CD4-positive, alpha-beta T cell treated with Interleukin-17A for 1 hour (primary cell): ENCODE measurements around the gene ESRRG.

Experiments used
- DNase-seq: peaks from one replicate; pipeline ENCODE4 v3.0.0-alpha.2; 2020

ESRRG gene

GRCh38 chr1:216626394-216627067 is 96.7 kb downstream of the ESRRG start:
- no peak for DNase-seq

DNA sequence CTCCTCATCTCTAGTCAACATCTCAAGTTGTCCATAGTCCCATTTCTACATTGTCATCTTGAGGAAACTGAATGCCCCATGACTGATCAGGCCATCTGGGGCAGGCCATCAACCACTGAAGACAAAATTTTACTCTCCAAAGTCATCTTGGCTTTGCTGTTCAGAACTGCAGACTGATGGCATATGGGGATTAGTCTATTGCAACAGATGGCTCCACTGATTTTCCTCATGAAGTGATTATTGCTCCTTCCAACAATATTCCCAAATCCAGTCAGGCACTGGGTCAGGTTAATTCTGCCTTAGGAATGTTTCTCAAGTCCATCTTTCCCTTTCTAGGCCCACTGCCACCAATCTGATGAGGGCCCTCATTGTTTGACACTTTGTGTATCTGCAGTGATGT is 101.7 kb downstream of the ESRRG start:
- DNase-seq = no peak

DNA sequence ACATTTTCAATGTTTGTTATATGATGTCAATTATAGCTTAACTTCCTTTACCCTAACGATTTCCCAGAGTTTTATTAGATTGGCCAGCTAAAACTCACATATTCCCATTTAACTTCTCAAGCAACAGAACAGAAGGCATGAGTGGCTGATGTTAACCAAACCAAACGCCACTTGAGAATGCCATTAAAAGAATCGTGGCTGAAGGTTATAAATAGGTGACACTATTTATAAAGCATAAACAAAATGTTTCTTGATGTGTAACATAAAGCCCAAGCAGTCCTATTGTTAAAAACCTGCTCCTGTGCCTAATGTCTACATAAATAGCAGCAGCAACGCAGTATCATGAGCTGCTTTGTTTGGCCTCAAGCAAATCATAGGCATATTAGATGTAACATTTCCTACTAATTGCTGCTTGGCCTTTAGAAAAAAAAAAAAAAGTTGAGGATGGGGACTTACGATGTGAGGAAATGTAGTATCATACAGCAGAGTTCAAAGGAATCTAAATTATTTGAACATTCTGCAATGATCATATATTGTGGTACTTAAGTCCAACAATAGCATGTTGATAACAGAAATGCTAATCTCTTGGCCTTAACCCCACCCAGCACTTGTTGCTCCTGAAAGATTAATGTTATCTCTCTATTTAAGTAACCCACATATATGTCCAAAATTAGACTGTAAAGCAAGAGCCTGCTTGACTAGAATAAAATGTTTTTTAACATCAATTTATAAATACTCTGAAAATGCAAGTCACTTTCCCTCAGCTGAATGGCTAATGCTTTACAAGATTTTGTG is 106.0 kb downstream of the ESRRG start:
- DNase-seq = no peak

DNA sequence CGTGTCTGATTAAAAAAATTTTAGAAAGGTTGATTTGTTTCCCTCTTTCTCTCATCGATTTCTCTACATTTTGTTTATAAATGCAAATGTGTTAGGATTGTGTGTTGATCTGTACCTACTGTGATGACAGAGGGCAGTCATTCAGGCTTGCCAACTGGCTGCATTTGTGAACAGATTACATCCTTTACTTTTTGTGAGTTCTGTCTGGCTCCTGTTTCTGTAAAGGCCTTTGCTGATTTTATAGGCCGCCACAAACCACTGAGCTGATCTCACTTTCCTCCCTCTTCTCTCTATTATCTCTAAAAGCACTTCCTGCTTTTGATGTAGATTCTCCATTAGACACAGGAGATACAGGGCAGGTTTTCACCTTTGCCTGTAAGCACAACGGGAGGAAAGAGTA is 106.8 kb downstream of the ESRRG start:
- no peak for DNase-seq

GRCh38 chr1:216614011-216614934 is 109.0 kb downstream of the ESRRG start:
- DNase-seq = no peak

- DNase-seq = no peak
Measured at GRCh38 chr1:216612291-216612690, 110.9 kb downstream of the ESRRG start.

DNA sequence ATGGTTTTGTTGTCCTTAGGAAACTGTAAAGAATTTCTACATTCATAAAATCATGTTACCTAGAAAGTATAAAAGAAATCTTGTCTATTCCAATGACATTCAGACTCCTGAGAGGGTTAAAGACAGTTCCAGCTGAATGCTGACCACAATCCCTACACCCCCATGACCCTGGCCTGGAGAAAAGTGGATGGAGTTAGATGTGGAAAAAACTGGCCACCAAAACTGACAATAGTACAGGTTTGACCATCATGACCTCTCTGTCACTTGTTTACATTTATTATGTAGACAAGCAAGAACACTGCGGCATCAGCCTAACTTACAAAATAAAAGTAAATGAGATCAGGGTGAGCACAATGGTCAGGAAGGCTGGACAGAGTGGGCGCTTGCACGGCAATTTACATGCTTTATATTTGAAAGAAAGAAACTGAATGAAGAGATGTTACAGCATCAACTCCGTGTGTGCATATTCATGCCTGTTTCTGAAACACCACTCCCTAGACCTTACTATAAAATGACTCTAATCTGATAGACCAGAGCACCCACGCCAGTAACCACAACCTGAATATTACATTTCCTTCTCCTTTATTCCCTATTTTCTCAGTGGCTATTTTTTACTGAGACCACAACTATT is 116.0 kb downstream of the ESRRG start:
- DNase-seq = no peak

DNA sequence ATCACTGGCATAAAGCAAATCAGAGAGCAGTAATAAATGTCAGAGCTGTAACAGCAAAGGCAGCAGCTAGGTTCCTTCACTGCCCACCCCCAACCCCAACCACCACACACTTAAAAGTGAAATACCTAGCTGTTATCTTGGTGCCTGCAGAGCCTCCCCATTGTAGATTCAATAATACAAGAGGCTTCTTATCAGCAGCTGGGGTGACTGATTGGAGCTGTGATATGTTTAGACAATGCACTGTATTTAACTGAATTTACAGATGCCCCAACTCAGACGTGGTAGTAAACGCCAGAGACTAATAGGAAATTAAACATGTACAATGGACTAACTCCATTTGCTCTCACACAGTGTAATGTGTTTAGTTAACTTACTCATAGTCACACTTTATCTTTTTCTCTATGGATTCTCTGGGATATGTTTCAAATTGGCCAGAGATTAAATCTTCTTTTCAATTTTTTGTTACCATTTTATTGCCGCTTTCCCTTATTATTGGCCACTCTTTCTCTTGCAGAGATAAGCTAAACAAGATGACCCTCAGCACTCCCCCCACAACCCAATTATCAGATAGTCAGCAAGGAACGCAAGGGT is 117.1 kb downstream of the ESRRG start:
- no peak for DNase-seq

DNA sequence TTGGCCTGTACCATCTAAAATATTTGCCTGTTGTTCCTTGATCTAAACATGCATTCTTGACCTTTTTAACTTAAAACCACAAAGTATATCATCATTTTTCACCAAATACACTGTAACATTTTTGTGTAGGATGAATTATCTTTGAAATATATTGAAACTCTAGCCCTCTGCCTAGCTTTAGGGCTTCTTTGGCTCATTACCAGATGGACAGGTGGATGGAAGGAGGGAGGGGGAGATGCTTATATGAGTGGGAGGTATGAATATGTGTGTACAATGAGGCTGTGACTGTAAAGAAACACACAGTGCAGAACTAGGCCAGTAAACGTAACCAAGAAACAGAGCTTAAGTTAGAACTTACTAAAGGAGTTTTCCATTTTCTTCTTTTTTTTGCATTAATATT is 118.5 kb downstream of the ESRRG start:
- no peak for DNase-seq

DNA sequence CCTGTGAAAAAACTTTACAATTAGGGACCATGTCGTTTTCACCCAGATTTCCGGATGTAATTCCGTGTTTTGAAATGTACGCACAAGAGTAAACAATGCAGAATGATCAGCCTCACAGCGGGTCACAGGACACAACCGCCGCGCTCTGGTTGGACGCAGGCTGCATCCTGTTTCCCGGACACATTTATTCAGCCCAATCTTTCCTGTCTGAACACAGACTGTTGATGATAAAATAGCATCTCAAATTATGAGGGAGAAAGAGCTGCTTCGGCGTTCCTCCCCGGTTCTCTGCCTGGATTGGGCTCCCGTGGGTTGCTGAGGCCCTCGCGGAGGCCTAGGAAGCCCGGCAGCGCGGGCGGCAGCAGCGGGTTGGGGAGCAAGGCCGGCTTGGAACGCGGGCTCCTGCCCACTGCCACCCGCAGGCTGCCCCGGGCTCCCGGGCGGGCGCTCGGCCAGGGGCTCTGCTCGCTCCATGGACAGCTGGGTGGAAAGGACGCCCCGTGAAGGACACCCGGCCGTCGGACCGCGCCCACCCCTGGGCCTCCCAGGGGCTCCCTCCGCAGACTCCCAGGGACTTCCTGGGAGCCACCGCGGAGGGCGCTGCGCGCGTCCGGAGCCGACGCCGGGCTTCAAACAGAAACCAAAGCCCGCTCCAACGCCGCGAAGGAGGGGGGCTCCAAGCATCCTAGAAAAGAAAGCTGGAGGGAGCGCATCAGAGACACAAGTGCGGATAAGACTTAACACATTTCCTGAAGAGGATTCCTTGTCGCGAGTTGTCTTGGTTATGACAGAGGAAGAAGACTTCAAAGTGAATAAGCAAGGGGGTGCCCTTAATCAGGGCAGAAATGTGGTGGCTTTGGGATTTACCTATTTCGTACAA is 122.3 kb downstream of the ESRRG start:
- DNase-seq = no peak

- no peak for DNase-seq
Measured at GRCh38 chr1:216599851-216600250, 123.4 kb downstream of the ESRRG start.

- no peak for DNase-seq
Measured at GRCh38 chr1:216598448-216598847, 124.8 kb downstream of the ESRRG start.

DNA sequence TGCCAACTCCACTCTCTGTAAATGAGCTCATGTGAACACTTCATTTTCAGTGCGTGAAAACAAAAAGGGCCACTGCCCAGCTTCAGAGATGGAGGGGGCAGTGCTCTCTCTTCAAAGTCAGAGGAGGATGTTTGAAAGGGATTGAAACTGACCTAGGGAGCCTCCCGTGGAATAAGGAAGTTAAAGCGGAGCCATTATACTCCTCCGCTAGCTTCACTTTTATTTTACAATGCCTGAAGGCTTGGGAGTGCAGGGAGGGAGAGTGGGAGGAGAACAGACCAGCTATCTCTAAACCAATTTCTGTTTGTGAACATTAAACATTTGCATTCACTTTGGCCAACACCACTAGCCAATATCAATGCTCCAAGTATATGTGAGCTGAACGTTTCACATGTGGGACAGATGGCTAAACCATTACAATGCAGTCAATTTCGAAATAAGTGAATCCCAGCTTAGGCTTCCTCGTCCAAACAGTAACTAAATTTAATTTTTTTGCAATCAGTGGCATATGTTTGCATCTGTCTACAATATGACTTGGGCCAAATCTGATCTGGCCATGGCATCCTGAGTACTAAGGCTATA is 126.9 kb downstream of the ESRRG start:
- DNase-seq = no peak

DNA sequence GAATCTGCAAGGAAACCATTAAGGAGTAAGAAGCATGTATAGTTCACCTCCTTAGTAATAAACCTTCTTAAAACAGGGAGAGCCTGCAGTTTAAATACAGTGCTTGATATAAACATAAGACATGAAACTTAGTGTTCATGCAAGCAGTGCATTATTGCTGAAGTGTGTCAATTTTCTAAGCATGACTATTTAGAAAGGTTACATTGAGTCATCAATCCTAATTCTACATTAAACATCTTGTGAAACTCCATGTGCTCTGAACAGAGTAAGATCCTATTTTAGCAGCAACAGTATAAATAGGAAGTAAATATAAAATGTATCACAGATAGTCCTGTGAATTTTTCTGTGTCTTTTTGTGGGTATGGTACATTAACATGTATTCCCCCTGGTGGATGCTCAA is 135.5 kb downstream of the ESRRG start:
- DNase-seq = no peak

DNA sequence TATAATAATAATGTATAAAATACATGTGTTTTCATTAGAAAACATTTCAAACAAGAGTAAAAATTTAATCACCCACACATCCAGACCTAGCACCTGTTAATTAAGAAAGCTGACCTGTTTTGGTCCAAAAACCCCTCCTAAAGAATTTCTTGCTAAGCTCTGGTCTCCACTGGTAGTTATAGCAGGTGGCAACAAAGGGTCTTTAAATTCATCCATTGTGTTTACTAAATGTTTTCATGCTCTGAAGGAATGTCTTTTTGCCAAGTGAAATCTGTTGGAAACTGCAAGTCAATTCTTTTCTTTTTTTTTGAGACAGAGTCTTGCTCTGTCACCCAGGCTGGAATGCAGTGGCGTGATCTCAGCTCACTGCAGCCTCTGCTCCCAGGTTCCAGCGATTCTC is 141.1 kb downstream of the ESRRG start:
- no peak for DNase-seq

- no peak for DNase-seq
Measured at GRCh38 chr1:216580538-216581057, 142.6 kb downstream of the ESRRG start.

GRCh38 chr1:216576234-216576937 is 146.8 kb downstream of the ESRRG start:
- DNase-seq = no peak

GRCh38 chr1:216566641-216567205 is 156.5 kb downstream of the ESRRG start:
- DNase-seq = no peak

GRCh38 chr1:216563087-216563486 is 160.1 kb downstream of the ESRRG start:
- no peak for DNase-seq

DNA sequence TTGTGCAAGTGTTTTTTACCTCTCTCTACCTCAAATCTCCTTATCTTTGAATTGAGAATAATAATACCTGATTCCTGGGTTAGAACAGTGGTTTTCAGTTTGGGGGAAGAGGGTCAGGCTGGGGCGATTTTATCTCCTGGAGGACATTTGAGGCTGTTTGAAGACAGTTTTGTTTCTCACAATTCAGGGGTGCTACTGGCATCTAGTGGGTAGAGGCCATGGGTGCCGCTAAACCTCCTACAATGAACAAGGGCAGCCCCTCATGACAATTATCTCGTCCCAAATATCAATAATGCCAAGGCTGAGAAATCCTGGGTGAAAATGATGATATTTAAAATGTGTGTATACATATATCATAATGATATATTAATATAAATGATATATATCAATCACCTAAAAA is 160.8 kb downstream of the ESRRG start:
- no peak for DNase-seq
